GM18909 (cell line): ENCODE data around the gene ADGRG4.
"Not testable (repeated sequence)": the region's sequence is repeated elsewhere in the genome, so short reads cannot be mapped to it uniquely, and the experiment has no call there.

Experiments used
- ATAC-seq: cut with Tn5 transposase; IDR thresholded peaks from one replicate; pipeline ENCODE4 v1.9.1; 2021; ENCODE audit warnings: mild to moderate bottlenecking; ENCODE audit not compliant: unreplicated experiment, poor library complexity

The ADGRG4 gene

GRCh38 chrX:136300721-136301120 is at the start of gene ADGRG4:
Gene ADGRG4 (plus strand): TSS chrX:136300963. CDS start chrX:136308778, 7,815 bp downstream.
- ATAC-seq: not testable (repeated sequence)

GRCh38 chrX:136251041-136251991 is 49.4 kb upstream of the ADGRG4 start, which contains the start of gene MAP7D3:
Gene MAP7D3 (minus strand): TSS chrX:136251400. CDS start chrX:136251358, 42 bp downstream.
- ATAC-seq: peak; percentile 84

- no peak for ATAC-seq
These were observed 45.2 kb upstream of the ADGRG4 start for GRCh38 chrX:136255541-136255940.

- no peak for ATAC-seq
These were observed 44.7 kb upstream of the ADGRG4 start for GRCh38 chrX:136256026-136256425.

GRCh38 chrX:136258951-136259350 is 41.8 kb upstream of the ADGRG4 start:
- no peak for ATAC-seq

GRCh38 chrX:136259543-136259942 is 41.2 kb upstream of the ADGRG4 start:
- ATAC-seq: no peak

GRCh38 chrX:136260776-136261175 is 40.0 kb upstream of the ADGRG4 start:
- ATAC-seq: no peak

- ATAC-seq: no peak
These were observed 39.4 kb upstream of the ADGRG4 start for GRCh38 chrX:136261321-136261720.

GRCh38 chrX:136262243-136262642 is 38.5 kb upstream of the ADGRG4 start:
- ATAC-seq: no peak

- no peak for ATAC-seq
These were observed 37.9 kb upstream of the ADGRG4 start for GRCh38 chrX:136262812-136263315.

GRCh38 chrX:136266828-136267227 is 33.9 kb upstream of the ADGRG4 start:
- no peak for ATAC-seq

- ATAC-seq: peak; percentile 72
These were observed 32.4 kb upstream of the ADGRG4 start for GRCh38 chrX:136268051-136269048.

- no peak for ATAC-seq
These were observed 30.8 kb upstream of the ADGRG4 start for GRCh38 chrX:136269921-136270320.

- ATAC-seq: peak; percentile 52
These were observed 29.5 kb upstream of the ADGRG4 start for GRCh38 chrX:136271300-136271699.

- no peak for ATAC-seq
These were observed 28.4 kb upstream of the ADGRG4 start for GRCh38 chrX:136272325-136272724.

- no peak for ATAC-seq
These were observed 26.8 kb upstream of the ADGRG4 start for GRCh38 chrX:136273986-136274385.

GRCh38 chrX:136275553-136275952 is 25.2 kb upstream of the ADGRG4 start:
- no peak for ATAC-seq

- not testable (repeated sequence) for ATAC-seq
These were observed 14.4 kb upstream of the ADGRG4 start for GRCh38 chrX:136286375-136286774.

- ATAC-seq: no peak
These were observed 8.9 kb upstream of the ADGRG4 start for GRCh38 chrX:136291824-136292223.

- ATAC-seq: no peak
These were observed 8.1 kb upstream of the ADGRG4 start for GRCh38 chrX:136292656-136293055.
